Measurements from ENCODE around the gene ZNF282. TPM values are rescaled to one million over a fixed set of nuclear protein-coding genes. Genes with fewer than 3 reads are reported as not detected.

The ZNF282 gene
- total and polyA plus RNA-seq, 9 of the 15 experiments (the other 6 are each of a cell fraction or from before 2014, with no cell fraction given) = 0.76 to 58.6 (median 17.4) TPM

DNA sequence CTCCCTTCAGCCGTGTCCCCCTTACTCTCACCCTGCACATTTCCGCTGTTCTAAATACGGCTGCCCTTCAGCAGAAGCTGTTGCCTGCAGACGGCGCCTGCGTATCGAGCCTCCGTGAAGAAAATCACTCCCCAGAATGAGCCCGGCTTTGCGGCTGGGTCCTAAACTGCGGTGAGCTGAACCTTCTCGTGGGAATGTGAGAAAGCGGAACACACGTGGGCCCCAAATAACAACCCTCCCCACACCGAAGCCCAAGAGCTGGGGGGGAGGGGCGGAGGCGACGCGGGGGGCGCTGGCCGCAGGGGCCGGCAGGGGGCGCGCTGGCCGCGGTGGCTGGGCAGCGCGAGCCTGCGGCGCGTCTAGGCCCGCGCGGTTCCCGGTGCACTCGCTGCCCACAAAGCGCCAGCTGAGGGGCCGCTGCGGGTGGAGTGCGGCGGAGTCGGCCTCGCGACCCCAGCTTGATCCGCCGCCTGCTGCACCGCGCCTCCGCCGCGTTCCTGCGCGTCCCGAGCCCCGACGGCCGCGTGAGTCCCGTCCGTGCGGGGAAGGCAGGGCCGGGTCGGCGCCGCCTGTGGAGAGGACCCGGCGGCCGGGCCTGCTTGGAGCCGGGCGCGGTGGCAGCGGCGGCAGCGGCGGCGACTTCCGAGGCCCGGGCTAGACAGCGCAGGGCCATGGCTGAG, 48.1 kb upstream of the ZNF282 start, which contains the start of gene ZNF398 (continued):
- TF ChIP-seq ZNF717 (CRISPR knock-in tag; IDR thresholded peaks at IDR 0.05) (no peak), HDGF (IDR thresholded peaks at IDR 0.05) (peak; percentile 52; the same call in 1 of the 2 replicates), WHSC1 (IDR thresholded peaks at IDR 0.05; ENCODE audit: low read length) (no peak), MCM7 (IDR thresholded peaks at IDR 0.05) (no peak), KLF6 (CRISPR knock-in tag; IDR thresholded peaks at IDR 0.05; ENCODE audit: borderline replicate concordance) (no peak), RNF2 (IDR thresholded peaks at IDR 0.05) (no peak; the same call in 1 of the 2 replicates), PHTF2 (CRISPR knock-in tag; IDR thresholded peaks at IDR 0.05) (no peak), CBX1 (IDR thresholded peaks at IDR 0.05; ENCODE audit: low read depth) (peak; percentile 86; the same call in 1 of the 2 replicates), CEBPB (tag; IDR thresholded peaks at IDR 0.05) (no peak), MCM3 (IDR thresholded peaks at IDR 0.05) (no peak), ERF (CRISPR knock-in tag; IDR thresholded peaks at IDR 0.05) (peak; percentile 59; the same call in 1 of the 2 replicates), ZC3H11A (IDR thresholded peaks at IDR 0.05; ENCODE audit: low read depth, low read length) (no peak), POLR2B (IDR thresholded peaks at IDR 0.05; ENCODE audit: low read depth, partially characterized antibody) (peak; percentile 69), EWSR1 (IDR thresholded peaks at IDR 0.05; ENCODE audit: borderline replicate concordance, low read depth, partially characterized antibody) (no peak), NR3C1 (CRISPR knock-in tag; IDR thresholded peaks at IDR 0.05) (peak; percentile 70), ZNF764 (CRISPR knock-in tag; IDR thresholded peaks at IDR 0.05; ENCODE audit: low read depth) (no peak), BACH1 (tag; IDR thresholded peaks at IDR 0.05) (no peak), KLF1 (tag; IDR thresholded peaks at IDR 0.05) (no peak), TAL1 (IDR thresholded peaks at IDR 0.05) (no peak), RUNX1 (IDR thresholded peaks at IDR 0.05; ENCODE audit: low read depth) (no peak), ZNF444 (CRISPR knock-in tag; IDR thresholded peaks at IDR 0.05) (no peak), MEF2A (IDR thresholded peaks at IDR 0.05; ENCODE audit: control insufficient read depth, low read depth, low read length) (no peak; the same call in none of the 2 replicates), ETV5 (CRISPR knock-in tag; IDR thresholded peaks at IDR 0.05; ENCODE audit: low read depth) (no peak; the same call in 1 of the 2 replicates)
- TF ChIP-seq, protein P1, sequence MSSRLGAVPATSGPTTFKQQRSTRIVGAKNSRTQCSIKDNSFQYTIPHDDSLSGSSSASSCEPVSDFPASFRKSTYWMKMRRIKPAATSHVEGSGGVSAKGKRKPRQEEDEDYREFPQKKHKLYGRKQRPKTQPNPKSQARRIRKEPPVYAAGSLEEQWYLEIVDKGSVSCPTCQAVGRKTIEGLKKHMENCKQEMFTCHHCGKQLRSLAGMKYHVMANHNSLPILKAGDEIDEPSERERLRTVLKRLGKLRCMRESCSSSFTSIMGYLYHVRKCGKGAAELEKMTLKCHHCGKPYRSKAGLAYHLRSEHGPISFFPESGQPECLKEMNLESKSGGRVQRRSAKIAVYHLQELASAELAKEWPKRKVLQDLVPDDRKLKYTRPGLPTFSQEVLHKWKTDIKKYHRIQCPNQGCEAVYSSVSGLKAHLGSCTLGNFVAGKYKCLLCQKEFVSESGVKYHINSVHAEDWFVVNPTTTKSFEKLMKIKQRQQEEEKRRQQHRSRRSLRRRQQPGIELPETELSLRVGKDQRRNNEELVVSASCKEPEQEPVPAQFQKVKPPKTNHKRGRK (tag; IDR thresholded peaks at IDR 0.05) = no peak
- TF ChIP-seq, protein P2, sequence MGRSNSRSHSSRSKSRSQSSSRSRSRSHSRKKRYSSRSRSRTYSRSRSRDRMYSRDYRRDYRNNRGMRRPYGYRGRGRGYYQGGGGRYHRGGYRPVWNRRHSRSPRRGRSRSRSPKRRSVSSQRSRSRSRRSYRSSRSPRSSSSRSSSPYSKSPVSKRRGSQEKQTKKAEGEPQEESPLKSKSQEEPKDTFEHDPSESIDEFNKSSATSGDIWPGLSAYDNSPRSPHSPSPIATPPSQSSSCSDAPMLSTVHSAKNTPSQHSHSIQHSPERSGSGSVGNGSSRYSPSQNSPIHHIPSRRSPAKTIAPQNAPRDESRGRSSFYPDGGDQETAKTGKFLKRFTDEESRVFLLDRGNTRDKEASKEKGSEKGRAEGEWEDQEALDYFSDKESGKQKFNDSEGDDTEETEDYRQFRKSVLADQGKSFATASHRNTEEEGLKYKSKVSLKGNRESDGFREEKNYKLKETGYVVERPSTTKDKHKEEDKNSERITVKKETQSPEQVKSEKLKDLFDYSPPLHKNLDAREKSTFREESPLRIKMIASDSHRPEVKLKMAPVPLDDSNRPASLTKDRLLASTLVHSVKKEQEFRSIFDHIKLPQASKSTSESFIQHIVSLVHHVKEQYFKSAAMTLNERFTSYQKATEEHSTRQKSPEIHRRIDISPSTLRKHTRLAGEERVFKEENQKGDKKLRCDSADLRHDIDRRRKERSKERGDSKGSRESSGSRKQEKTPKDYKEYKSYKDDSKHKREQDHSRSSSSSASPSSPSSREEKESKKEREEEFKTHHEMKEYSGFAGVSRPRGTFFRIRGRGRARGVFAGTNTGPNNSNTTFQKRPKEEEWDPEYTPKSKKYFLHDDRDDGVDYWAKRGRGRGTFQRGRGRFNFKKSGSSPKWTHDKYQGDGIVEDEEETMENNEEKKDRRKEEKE (IDR thresholded peaks at IDR 0.05; ENCODE audit: borderline replicate concordance in 1 of 2, control insufficient read depth in 1 of 2, low read depth in 2 of 2, low read length in 1 of 2) = peak in 1 of 2 experiments; percentile 87; a peak in 2 of 4 replicates
- TF ChIP-seq, protein P3, sequence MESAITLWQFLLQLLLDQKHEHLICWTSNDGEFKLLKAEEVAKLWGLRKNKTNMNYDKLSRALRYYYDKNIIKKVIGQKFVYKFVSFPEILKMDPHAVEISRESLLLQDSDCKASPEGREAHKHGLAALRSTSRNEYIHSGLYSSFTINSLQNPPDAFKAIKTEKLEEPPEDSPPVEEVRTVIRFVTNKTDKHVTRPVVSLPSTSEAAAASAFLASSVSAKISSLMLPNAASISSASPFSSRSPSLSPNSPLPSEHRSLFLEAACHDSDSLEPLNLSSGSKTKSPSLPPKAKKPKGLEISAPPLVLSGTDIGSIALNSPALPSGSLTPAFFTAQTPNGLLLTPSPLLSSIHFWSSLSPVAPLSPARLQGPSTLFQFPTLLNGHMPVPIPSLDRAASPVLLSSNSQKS (CRISPR knock-in tag; IDR thresholded peaks at IDR 0.05) = no peak
